Osteoblast (primary cell): ENCODE data around the gene DNAJC6. TPM values are rescaled to one million over a fixed set of nuclear protein-coding genes. Genes with fewer than 3 reads are reported as not detected.

ENCODE experiments used
- DNase-seq: peaks from one replicate; pipeline ENCODE4 v3.0.0; 2011; ENCODE audit warnings: low spot score, mixed read lengths; ENCODE audit not compliant: insufficient read length; ENCODE audit errors: missing footprints
- H2AFZ ChIP-seq: 2 replicates; pipeline ENCODE4 v1.6.0; 2011; ENCODE audit warnings: mild to moderate bottlenecking, low read length
- H3K27ac ChIP-seq: 2 replicates; pipeline ENCODE4 v1.5.1; 2011; ENCODE audit warnings: mild to moderate bottlenecking, low read depth, low read length, moderate library complexity
- H3K27me3 ChIP-seq: 2 replicates; pipeline ENCODE4 v1.6.0; 2012; ENCODE audit warnings: mild to moderate bottlenecking, control low read depth, inconsistent platforms, low read length, moderate library complexity; ENCODE audit not compliant: insufficient read depth
- H3K36me3 ChIP-seq: 2 replicates; pipeline ENCODE4 v1.5.1; 2011; ENCODE audit warnings: mild to moderate bottlenecking, low read length, control low read depth, moderate library complexity; ENCODE audit not compliant: insufficient read depth
- H3K4me1 ChIP-seq: 2 replicates; pipeline ENCODE4 v1.5.1; 2011; ENCODE audit warnings: mild to moderate bottlenecking, low read length, control low read depth, moderate library complexity; ENCODE audit not compliant: insufficient read depth
- H3K4me2 ChIP-seq: 2 replicates; pipeline ENCODE4 v1.6.0; 2011; ENCODE audit warnings: mild to moderate bottlenecking, low read length; ENCODE audit not compliant: insufficient read depth
- H3K4me3 ChIP-seq: fragments of 200-600 bp; sonication (generic); 3 replicates; pipeline ENCODE4 v1.5.1; 2012; ENCODE audit warnings: mild to moderate bottlenecking, low read length, inconsistent platforms; ENCODE audit not compliant: insufficient read depth
- H3K79me2 ChIP-seq: 2 replicates; pipeline ENCODE4 v1.6.0; 2012; ENCODE audit warnings: mild to moderate bottlenecking, low read length, control low read depth, inconsistent platforms; ENCODE audit not compliant: insufficient read depth
- H3K9me3 ChIP-seq: 2 replicates; pipeline ENCODE4 v1.5.1; 2011; ENCODE audit warnings: low read depth, low read length, control low read depth
- H4K20me1 ChIP-seq: 2 replicates; pipeline ENCODE4 v1.6.0; 2012; ENCODE audit warnings: mild to moderate bottlenecking, low read length, control low read depth; ENCODE audit not compliant: insufficient read depth
- total RNA-seq: library from RNA; depleted of rRNA; stranded (reverse); fragments of >200 nt; gene quantifications from 2 replicates; pipeline ENCODE4 v1.2.3, GENCODE V29; 2012
- TF ChIP-seq, protein P1 (sequence below): IDR thresholded peaks from 2 replicates; pipeline ENCODE4 v1.5.1; 2011; ENCODE audit warnings: mild to moderate bottlenecking, low read depth, low read length, moderate library complexity; ENCODE audit errors: extremely low read depth

DNAJC6 gene
- total RNA-seq, 1 donor, result 10.5 TPM

DNA sequence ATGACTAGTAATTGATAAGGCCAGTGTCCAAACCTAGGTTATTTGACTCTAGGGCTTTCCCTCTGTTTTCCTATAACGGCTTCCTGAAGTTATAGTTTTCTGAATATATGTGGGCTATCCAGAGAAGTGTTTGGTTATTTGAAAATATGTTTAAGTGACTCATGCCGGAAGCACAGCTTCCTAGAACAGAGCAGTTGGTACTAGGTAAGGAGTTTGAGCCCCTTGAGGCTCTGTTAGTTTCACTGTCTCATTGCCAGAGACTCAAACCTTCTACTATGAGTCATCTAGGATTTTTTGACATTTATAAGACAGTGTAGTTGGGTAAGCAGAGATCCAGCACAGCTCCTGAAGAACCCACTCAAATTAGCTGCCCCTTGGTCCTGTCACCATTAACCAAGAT, 84.0 kb downstream of the DNAJC6 start:
- Histone ChIP-seq H3K4me3 (no peak overlapping the region), H3K4me1 (peaks cover 15% of the 10 kb centered on the region), H4K20me1 (no peaks in the 10 kb centered on the region), H3K36me3 (no peaks in the 10 kb centered on the region), H3K79me2 (no peaks in the 10 kb centered on the region), H3K27me3 (no peaks in the 10 kb centered on the region), H3K4me2 (no peak overlapping the region), H2AFZ (no peak overlapping the region), H3K27ac (no peak overlapping the region), H3K9me3 (no peaks in the 10 kb centered on the region)
- TF ChIP-seq, protein P1, sequence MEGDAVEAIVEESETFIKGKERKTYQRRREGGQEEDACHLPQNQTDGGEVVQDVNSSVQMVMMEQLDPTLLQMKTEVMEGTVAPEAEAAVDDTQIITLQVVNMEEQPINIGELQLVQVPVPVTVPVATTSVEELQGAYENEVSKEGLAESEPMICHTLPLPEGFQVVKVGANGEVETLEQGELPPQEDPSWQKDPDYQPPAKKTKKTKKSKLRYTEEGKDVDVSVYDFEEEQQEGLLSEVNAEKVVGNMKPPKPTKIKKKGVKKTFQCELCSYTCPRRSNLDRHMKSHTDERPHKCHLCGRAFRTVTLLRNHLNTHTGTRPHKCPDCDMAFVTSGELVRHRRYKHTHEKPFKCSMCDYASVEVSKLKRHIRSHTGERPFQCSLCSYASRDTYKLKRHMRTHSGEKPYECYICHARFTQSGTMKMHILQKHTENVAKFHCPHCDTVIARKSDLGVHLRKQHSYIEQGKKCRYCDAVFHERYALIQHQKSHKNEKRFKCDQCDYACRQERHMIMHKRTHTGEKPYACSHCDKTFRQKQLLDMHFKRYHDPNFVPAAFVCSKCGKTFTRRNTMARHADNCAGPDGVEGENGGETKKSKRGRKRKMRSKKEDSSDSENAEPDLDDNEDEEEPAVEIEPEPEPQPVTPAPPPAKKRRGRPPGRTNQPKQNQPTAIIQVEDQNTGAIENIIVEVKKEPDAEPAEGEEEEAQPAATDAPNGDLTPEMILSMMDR, result no peak
- peak; percentile 61 for DNase-seq

GRCh38 chr1:65393928-65394327, 84.6 kb downstream of the DNAJC6 start:
- Histone ChIP-seq H3K4me2 (no peak overlapping the region), H3K36me3 (no peaks in the 10 kb centered on the region), H3K79me2 (no peaks in the 10 kb centered on the region), H3K9me3 (no peaks in the 10 kb centered on the region), H3K4me1 (peaks cover 15% of the 10 kb centered on the region), H2AFZ (no peak overlapping the region), H3K27me3 (no peaks in the 10 kb centered on the region), H4K20me1 (no peaks in the 10 kb centered on the region), H3K4me3 (no peak overlapping the region), H3K27ac (no peak overlapping the region)
- TF ChIP-seq, protein P1, result no peak
- DNase-seq, result no peak

GRCh38 chr1:65395887-65396612, 86.7 kb downstream of the DNAJC6 start:
- Histone ChIP-seq H3K4me3 (peak overlapping the region; percentile 2), H3K4me2 (peak overlapping the region; percentile 25), H3K79me2 (no peaks in the 10 kb centered on the region), H4K20me1 (no peaks in the 10 kb centered on the region), H3K4me1 (peaks cover 15% of the 10 kb centered on the region), H3K27ac (peak overlapping the region; percentile 69), H3K36me3 (no peaks in the 10 kb centered on the region), H3K9me3 (no peaks in the 10 kb centered on the region), H2AFZ (no peak overlapping the region), H3K27me3 (no peaks in the 10 kb centered on the region)
- DNase-seq, result peak; percentile 69
- TF ChIP-seq, protein P1, result no peak

GRCh38 chr1:65398083-65398482, 88.7 kb downstream of the DNAJC6 start:
- TF ChIP-seq, protein P1, result no peak
- Histone ChIP-seq H3K4me2 (no peak overlapping the region), H2AFZ (no peak overlapping the region), H4K20me1 (no peaks in the 10 kb centered on the region), H3K9me3 (no peaks in the 10 kb centered on the region), H3K4me1 (peaks cover 14% of the 10 kb centered on the region), H3K27ac (no peak overlapping the region), H3K27me3 (no peaks in the 10 kb centered on the region), H3K36me3 (no peaks in the 10 kb centered on the region), H3K4me3 (no peak overlapping the region), H3K79me2 (no peaks in the 10 kb centered on the region)
- no peak for DNase-seq
